HUDEP-2 (cell line): Measurements from ENCODE around the gene SMAD3.
"Not testable (repeated sequence)": the region's sequence is repeated elsewhere in the genome, so short reads cannot be mapped to it uniquely, and the experiment has no call there.

ENCODE experiments used
- DNase-seq, 76 experiments: peaks; one replicate each; lab custom pipeline; 2025; ENCODE audit not compliant: unreplicated experiment in 76 of 76; lab: John Stamatoyannopoulos, UW

Gene SMAD3

DNA sequence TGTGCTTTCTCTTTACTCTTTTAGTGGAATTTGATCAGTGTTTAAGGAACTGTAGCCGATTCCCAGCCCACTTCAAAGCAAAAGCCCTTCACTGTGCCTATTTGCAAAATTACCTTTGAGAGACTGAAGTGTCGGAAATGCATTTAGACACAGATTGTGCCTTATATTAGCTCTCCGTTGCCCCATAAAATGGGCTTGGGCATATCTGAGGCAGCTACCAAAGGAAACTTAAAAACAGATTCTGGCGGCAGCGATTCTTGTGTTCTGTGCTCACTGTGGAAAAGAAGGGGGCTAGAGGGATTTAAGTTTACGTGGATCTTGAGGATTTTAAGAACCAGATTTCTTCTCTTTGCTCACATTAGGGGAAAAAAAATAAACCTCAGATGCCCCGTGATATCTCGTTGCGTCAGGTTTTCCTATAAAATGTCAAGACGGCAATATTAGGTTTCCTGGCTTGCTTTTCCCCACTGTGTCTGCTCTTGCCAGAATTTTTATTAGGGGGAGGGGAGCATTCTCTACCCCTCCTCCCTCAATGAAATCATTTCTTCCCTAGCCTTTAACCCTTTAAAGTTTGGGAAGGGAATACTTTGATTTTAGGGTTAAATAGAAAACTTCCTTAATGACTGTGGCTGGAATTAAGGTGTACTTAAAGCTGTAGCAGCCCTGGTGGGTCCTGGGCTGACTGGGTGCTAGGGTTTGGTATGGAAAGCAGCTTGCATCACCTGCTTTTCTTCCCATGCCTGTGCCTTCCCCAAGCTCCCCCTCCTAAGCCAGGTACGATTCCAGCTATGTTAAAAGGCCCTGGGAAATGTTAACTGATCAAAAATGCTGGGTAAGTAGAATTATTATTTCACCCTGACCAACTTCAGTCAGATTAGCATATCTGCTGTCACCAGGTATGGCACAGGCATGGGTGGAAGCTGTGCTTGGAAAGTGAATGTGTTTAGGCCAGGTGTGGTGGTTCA lies 73.8 kb downstream of the SMAD3 start:
- DNase-seq: no peak

DNA sequence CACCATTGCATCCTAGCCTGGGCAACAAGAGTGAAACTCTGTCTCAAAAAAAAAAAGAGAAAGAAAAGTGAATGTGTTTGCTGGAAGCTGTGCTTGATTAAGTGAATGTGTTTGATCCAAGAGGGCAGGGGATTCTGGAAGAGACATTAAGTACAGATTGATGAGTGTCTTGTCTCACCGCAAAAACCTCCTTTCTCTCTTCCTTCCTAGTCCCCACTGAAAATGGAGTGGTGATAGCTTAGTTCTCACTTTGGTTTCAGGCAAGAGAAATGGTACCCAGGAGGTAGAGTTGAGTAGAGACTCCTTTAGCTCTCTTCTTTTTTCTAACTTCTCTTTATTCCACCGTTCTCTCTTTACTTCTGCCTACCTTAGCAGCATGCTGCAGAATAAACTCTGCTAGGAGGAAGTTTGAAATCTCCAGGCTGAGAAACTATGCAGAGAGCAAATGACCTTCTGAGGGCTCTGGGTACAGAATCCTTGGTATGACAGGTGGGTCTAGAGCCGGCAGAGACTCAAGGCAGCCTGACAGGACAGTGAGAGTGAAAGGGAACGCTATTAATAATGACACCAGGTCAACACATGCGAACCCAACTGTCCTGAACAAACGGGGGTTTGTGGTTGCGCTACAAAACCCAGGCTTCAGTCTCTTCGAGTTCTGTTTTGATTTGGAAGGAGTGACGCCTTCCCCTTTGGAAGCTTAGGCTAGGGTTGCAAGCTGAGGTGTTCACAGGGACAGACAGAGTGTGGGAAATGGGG lies 74.9 kb downstream of the SMAD3 start:
- no peak for DNase-seq

GRCh38 chr15:67142092-67142766 lies 76.8 kb downstream of the SMAD3 start:
- no peak for DNase-seq

DNA sequence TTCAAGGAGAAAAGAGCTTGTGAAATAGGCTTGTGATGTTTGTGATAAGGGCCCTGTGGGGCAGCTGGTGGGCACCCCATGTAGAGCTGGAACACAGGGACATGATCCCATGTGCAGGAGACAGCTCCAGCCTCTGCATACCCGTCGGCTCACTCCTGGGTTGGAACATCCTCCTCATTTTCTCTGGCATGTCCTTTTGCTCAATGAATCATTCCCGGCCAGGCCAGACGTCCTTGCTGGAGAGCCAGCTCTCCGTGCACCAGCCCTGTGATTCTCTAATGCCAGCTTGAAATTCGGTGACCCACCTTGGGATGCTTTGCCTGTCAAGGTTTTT lies 77.3 kb downstream of the SMAD3 start:
- no peak for DNase-seq

- DNase-seq: no peak
These were observed 78.2 kb downstream of the SMAD3 start for GRCh38 chr15:67143646-67144045.

- no peak for DNase-seq
These were observed 79.4 kb downstream of the SMAD3 start for GRCh38 chr15:67144609-67145311.

- DNase-seq: no peak
These were observed 79.9 kb downstream of the SMAD3 start for GRCh38 chr15:67145312-67145610.

DNA sequence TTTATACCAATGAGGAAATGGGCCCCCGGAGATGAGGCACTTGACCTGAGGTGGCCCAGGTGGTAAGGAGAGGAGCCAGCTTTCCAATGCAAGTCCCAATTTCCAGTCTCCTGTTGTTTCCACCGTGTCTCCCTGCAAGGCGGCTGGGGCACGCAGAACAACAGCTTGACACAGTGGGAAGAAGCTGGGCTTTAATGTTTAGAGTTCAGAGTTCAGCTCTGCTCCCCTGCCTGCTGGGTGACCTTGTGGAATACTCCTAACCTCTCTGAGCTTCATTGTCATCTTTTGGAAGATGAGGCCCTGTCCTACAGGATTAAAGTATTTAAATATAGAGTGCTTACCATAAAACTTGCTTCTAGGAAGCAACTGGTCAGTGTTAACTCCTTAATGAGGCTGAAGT lies 80.3 kb downstream of the SMAD3 start:
- no peak for DNase-seq

DNA sequence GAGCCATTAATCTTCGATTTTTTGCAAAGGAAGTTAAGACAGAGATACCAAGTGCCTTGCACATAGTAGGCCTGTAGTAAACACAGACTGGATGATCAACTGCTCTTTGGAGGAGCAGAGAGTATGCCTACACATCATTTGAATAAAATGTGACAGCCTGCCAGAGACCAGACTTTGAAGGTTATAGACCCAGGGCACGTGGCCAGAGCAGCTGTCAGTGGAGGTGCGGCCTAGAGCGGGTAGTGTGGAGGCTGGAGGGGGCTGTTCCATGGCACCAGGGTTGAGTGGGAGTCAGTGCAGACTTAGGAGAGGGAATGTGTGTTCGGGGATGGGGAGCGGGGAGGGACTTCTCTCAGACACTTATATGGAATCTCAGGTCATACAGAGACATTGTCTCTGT lies 80.8 kb downstream of the SMAD3 start:
- DNase-seq: peak in 4 of 76 experiments; percentile 5 to 23 (median 15)

DNA sequence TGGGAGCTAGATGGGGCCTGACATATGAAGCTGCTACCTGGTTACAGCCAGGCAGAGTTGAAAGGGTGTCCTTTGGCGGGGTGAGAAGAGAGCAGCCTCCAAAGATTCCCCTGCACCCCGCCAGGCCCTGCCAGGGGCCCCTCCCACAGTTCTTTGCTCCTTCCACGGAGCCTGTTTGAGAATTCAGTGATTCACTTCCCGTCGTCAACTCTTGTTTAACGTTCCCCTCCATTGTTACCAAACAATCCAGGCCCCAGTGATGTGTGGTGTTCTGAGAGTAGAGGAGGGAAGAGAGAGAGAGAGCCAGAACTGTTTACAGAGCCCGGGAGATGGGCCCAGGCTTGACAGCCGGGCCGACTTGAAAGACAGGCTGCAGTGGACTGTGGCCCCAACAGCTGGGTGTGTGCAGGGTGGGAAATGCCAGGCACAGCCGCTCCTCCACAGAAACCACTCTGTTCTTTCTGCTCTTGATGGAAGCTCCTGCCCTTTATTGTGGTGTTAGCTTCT lies 81.5 kb downstream of the SMAD3 start:
- DNase-seq: no peak

- DNase-seq: no peak
These were observed 82.1 kb downstream of the SMAD3 start for GRCh38 chr15:67147396-67147949.

DNA sequence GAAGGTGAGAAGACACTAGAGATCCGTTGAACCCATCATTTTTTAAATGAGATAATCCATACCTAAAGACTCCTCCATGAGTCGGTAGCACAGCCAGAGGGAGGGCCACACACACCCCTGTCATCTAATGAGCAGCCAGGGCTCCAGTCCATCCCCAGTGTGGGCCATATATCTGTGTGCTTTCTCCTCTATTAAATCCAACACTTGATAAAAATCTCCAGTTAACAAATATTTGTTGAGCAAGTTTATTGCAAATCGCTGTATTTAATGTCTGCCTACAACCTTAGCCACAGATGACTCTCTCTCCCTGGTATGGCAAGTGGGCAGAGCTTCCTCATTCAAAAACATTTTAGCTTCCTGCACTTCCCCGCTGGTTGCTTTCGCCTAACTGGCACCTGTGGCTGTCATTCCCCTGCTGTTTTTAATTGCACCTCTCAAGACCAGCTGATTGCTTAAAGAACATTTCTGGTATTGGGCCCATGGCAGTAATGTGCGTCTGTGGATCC lies 82.8 kb downstream of the SMAD3 start:
- no peak for DNase-seq

DNA sequence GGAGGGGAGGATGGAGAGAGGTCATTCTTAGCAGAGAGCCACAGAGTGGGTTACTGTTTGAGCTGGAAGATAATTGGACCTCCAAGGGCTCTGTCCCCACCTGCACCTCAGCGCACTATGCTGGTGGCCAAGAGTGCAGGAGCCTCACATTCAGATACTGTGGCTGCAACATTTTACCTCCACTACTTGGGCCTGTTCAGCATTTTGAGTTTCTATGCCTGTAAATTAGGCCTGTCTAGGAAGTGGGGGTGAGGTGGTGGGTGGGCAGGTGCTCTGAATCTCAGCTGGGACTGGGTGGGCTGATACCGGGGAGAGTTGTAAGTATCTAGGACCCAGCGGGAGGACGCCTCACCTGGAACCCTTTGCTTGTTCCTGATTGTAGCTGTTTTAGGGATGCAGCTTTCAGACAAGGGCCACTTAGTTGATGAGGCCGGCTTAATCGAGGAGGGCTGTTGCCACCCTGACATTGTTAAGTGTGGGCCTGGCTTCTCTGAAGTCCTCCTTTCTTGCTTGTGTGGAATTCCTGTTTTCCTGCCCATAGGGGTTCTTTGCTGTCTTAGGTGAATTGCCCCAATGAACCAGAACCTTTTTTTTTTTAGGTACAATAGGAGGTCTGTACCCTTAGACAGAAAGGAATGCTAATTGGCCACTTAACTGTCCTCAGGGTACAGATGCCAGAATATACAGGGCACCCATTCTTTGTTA lies 83.8 kb downstream of the SMAD3 start:
- no peak for DNase-seq

GRCh38 chr15:67149773-67150022 lies 84.3 kb downstream of the SMAD3 start:
- no peak for DNase-seq

GRCh38 chr15:67150023-67150860 lies 84.8 kb downstream of the SMAD3 start:
- peak in 39 of 76 experiments; percentile 5 to 63 (median 26) for DNase-seq

DNA sequence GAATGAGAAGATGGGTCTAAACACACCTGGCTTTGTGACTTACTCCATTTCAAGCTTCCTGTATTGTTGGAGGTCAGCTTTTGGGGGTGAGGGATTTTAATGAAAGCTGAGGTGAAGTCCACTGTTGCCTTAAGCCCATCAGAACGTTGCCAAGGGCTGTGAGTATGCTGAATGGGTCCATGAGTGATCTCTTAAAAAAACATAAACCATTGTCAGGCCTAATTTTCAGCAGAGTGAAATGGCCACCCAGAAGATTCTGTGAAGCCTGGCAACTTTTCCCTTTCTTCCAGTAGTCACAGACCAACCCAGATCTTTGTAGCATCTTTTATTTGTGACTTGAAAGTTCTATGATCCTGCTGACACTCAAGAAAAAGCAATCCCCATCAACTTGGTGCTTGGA lies 87.0 kb downstream of the SMAD3 start:
- no peak for DNase-seq

GRCh38 chr15:67153044-67153443 lies 87.6 kb downstream of the SMAD3 start:
- DNase-seq: not testable (repeated sequence)

GRCh38 chr15:67154249-67154648 lies 88.8 kb downstream of the SMAD3 start:
- no peak for DNase-seq

DNA sequence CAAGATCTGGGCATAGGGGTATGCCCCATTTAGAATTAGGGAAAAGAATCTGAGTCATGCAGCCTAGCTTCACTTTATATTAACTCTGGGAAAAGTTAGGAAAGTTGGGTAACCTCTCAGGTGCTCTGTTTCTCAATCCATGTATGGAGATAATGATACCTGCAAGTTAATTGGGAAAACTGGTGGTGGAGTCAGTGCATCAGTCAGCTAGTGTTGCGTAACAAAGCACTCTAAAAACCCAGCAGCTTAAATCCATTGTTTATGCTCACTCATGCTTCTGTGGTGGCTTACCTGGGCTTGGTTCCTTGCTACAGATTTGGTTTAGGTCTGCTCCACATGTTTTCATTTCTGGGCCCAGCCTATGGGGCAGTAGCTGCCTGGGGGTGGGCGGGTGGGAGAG lies 91.0 kb downstream of the SMAD3 start:
- DNase-seq: no peak
